ENCODE results near the gene BAIAP2L2.

GRCh38 chr22:38088629-38089473 is 21.6 kb downstream of the BAIAP2L2 start:
- TF ChIP-seq CTCF (IDR thresholded peaks at IDR 0.05), result no peak
- no peak for TF ChIP-seq POLR2A (IDR thresholded peaks at IDR 0.05)
- no peak for TF ChIP-seq EP300 (IDR thresholded peaks at IDR 0.05)
